HG03025 (cell line): ENCODE results near the gene ITGAX.
A peak's percentile ranks its signal among the peaks of the same experiment; 100 is the strongest.

Source experiments
- ATAC-seq: cut with Tn5 transposase; IDR thresholded peaks from one replicate; pipeline ENCODE4 v1.9.1; 2021; ENCODE audit warnings: mild to moderate bottlenecking, moderate library complexity; ENCODE audit not compliant: unreplicated experiment, low FRiP score

ITGAX gene

DNA sequence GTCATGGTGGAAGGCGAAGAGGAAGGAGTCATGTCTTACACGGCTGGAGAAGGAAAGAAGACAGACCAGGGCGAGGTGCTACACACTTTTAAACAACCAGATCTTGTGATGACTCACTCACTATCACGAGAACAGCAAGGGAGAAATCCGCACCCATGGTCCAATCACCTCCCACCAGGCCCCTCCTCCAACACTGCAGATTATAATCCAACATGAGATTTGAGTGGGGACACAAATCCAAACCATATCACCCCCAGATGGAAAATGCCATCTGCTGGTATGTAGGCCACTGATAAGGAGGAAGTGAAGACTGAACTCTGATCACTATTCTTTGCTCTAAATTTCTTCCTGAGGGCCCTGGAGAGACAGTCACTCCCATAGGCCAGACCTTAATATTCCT is 7.5 kb upstream of the ITGAX start:
- ATAC-seq: no peak

DNA sequence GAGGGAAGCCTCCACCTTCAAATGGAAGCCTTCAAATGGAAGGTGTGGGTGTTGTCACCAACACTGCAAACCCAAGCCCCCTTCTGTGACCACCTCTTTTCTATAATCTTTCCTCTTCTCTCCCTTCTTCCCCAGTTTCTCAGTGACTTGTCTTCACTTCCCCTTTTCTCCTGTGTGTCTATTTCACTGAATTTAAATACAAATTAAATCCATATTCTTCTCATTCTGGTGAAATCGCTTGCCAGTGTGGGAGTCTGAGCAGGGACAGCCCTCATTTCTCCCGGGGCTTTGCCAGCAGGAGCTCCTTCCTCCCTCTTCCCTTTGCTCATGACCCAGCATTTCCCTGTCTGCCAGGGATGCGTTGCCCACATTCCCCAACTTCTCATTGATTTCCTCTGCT is 6.4 kb upstream of the ITGAX start:
- ATAC-seq: no peak

DNA sequence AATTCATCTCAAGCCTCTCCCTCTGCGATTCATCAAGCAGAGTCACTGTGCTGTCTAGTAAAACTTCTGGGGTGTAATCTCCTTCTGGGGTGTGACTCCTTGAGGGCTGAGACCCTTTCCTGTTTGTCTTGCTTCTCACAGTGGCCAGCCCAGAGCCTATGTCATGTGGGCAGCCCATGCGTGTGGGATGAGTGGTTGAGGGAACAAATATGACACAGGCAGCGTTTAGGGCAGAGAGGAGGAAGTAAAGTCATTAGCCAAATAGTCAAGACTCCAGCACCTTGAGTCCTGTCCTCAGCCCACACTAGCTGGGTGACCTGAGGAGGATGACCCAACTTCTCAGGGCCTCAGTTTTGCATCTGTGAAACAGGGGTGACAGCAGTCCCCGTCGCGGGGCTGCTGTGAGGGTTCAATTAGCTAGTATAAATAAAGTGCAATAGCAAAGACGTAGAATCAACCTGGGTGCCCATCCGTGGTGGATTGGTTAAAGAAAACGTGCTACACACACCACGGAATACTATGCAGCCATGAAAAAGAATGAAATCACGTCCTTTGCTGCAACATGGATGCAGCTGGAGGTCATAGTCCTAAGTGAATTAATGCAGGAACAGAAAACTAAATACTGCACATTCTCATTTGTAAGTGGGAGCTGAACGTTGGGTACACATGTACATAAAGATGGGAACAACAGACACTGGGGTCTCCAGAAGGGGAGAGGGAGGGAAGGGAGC is 4.5 kb upstream of the ITGAX start:
- ATAC-seq: no peak

DNA sequence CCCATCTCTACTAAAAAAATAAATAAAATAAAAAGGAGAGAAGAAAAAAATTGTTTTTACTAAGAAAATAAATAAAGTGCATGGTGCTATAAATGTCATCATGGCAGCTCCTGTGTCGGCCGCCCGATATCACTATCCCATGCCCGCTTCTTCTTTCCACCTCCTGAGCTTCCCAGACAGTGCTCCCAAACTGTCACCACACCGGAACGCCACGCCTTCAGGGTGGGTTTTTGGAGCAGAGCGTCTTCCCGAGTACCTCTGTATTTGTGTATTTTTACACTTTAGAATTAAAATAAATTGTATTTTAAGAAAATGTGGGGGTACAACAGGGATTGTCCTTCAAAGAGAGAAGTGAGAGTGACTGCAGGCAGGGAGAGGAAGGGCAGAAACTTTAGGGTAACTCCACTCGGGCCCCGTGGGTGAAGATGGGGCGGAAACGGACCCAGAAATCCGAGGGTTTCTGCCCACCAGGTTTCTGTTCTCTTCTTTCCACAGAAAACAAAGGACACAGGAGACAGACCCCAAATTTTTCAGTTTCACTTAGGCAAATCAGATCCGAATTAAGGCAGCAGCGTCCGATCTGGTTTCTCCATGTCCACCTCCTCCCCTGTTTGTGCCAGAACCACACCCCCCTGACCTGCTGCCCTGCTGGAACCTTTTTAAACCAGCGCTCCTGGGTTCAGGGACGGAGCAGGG is 3.6 kb upstream of the ITGAX start:
- no peak for ATAC-seq

DNA sequence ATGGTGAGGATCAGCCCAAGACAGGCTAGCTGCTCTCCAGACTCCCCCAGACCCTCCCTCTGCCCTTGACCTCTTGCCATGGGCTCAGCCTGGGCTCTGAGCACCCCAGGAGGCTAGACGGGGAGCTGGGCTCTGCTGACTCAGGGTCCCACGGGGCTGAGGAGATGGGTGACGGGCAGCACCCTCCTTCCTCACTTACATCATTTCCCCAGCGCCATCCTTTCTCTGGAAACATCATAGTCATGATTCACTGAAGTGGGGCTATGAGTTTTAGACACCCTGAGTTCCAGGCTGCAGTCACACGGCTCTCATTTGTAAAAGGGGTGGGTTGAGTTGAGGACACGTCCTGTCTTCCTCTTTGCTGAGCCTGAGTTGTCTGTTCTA is 3.0 kb upstream of the ITGAX start:
- no peak for ATAC-seq

DNA sequence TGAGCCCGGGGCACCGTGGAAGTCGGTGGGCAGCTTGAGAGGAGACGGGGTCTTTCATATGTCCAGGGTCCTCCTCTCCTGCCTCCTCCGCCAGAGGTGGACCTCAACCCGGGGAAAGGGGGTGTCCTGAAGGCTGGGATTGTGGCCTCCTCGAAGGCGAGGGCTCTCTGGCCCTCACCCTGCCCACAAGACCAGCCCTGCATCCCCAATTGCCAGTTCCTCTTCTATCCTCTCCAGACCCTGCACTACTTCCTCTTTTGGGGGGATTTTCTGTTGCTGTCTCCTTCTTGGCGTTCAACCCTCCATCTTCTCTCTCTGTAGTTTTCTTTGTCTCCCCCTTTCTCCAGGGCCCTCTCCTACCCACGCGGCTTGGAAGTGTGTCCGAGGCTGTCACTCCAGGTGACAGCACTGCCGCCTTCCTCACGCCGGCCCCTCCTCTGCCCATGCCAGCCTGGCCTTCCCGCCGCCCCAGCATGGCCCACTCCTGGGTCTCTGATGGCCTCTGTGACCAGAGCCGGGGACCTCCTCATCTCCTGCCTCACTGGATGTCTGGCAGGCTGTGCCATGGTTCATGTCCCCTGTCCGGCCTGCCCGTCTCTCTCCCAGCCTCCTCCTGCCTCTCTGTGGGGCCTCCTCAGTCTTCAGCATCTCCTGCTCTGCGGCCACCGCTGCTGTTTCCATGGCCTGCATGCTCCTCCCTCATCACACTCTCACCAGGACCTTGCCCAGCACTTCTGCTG is 2.4 kb upstream of the ITGAX start:
- ATAC-seq: no peak

DNA sequence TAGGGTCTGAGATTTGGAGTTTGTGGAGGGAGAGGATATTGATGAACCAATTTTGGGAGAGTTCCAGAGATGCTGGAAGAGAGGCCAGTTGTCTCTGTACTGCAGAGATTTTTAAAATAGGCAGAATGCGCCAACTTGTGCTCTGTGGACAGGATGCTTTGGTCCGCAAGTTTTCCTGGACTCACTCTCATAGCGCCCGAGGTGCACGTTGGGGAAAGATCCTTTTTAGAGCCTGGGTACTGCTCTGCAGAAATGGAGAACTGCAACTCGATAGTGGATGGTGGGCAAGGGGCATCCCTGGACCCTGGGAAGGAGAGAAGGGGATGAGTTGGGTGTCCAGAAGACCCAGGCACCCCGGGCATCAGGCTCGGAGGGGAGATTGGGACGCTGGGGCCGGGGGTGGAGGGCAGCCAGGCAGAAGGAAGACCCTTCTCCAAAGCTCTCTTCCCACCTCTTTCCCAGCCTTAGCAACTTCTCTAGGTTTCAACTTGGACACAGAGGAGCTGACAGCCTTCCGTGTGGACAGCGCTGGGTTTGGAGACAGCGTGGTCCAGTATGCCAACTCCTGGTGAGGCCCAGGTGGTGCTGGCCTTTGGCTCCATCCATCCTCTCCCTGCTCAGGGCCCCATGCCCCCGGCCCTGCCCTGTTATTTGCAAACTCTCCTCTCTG is 590 bp downstream of the ITGAX start:
- no peak for ATAC-seq

DNA sequence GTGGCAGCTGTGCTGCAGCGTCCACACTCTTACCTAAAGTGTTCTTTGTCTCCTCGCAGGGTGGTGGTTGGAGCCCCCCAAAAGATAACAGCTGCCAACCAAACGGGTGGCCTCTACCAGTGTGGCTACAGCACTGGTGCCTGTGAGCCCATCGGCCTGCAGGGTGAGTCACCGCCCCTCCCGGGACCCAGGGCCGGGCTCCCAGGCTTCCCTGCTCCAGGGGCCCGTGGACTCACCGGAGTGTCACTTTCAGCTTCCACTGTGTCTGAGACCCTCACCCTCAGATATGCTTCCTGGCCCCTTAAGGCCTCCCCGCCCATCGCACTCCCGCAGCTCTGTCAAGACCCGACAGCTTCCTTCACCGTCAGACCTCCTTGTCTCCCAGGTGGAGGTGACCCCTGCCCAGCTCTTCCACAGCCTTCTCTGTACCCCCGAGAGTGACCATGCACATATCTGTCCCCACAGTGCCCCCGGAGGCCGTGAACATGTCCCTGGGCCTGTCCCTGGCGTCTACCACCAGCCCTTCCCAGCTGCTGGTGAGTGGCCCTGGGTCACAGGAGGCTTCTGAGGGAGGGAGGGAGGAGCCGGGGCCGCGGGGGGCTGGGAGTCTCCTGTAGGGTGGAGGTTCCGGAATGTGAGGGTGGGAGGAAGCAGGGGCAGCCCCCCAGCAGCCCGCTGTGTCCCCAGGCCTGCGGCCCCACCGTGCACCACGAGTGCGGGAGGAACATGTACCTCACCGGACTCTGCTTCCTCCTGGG is 1.8 kb downstream of the ITGAX start:
- ATAC-seq: no peak

DNA sequence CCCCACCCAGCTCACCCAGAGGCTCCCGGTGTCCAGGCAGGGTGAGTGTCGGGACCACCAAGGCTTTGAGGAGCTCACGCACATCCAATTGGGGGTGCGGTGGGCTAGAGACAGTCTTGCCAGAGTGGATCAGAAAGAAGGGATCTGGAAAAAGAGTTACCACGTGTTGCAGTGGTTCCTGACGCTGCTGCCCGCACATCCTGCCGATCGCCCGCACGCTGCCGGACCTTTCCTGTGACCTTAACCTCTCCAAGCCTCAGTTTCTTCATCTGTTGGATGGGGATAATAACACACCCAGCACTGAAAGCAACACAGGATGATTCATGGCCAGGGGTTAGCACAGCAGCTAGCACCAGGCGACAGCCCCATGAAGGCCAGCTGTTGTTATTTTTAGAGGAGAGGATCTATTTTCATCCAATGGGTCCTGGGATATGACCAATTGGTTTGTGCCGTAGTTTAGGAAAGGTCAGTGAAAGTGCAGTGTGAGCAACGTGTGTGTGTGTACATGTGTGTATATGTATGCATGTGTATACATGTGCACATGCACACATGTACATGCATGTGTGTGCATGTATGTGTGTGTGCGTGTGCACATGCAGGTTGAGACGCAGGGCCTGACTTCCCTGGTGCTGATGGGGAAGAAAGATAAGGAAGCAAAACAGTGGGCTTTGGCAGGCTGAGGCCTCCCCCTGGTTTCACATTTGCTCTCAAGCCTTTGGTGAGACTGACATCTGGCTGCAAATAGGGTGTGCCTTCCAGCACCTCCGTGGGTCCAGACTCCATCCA is 2.5 kb downstream of the ITGAX start:
- no peak for ATAC-seq

DNA sequence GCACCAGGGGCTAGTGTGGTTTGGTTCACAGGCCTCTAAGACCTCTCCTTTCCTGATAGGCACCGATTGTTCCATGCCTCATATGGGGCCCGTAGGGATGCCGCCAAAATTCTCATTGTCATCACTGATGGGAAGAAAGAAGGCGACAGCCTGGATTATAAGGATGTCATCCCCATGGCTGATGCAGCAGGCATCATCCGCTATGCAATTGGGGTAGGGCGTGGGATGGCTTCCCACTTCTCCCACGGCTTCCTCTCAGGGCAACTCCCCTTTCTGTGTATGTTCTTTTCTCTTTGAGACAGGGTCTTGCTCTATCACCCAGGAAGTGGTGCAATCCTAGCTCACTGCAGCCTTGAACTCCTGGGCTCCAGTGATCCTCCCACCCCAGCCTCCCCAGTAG is 5.3 kb downstream of the ITGAX start:
- no peak for ATAC-seq

DNA sequence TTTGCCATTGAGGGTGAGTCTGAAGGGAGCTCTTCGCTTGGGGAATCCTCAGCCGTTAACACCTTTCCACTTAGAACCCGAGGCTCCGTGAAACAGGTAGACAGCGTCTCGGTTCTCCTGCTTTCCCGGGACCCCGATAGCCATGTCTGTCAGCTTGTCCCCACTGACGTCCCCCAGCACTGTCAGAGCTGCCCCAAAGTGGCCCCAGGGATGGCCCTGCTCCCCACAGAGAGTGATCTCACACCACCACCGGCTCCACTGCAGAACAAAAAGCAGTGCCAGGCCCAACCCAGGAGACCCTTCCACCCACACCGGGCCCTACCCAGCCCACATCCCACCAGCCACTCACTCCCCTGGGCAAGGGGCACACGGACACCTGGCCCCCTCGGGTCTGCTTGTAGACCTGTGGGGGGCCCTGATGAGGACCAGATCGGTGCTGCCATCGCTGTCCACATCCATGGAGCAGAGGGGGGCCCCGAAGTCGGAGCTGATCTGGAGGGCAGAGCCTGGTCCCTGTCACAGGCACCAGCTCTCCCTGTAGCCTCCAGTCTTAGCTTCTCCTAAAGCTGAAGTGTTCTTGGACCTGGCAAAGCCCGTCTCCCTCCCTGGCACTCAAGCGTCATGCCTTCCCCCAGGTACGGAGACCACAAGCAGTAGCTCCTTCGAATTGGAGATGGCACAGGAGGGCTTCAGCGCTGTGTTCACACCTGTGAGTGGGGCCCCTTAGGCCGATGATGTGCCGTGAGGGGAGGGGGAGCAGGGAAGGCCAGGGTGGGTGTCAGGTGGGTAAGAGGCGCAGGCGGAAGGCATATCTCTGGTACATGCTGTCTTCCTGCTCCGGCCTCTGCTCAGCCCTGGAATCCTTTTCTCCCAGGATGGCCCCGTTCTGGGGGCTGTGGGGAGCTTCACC is 6.5 kb downstream of the ITGAX start:
- no peak for ATAC-seq

DNA sequence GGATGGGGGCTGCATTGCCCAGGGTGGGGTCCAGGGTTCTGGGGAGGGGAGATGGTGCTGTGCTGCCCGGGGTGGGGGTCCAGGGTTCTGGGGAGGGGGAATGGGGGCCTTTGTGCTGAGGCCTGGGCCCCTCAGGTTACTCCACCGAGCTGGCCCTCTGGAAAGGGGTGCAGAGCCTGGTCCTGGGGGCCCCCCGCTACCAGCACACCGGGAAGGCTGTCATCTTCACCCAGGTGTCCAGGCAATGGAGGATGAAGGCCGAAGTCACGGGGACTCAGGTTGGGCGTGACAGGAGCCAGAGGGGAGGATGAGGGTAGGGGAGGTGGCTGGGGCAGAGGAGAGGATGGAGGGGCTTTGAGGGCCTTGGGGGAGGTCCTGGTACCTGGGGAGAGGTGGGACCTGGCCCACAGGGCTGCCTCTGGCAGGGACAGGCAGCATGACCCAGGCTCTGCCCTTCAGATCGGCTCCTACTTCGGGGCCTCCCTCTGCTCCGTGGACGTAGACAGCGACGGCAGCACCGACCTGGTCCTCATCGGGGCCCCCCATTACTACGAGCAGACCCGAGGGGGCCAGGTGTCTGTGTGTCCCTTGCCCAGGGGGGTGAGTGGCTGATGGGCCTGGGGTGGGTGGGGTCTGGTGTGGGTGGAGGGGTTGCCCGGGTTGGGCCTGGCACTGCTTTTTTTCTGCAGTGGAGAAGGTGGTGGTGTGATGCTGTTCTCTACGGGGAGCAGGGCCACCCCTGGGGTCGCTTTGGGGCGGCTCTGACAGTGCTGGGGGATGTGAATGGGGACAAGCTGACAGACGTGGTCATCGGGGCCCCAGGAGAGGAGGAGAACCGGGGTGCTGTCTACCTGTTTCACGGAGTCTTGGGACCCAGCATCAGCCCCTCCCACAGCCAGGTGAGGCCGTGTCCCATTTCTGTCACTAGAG is 7.8 kb downstream of the ITGAX start:
- no peak for ATAC-seq

DNA sequence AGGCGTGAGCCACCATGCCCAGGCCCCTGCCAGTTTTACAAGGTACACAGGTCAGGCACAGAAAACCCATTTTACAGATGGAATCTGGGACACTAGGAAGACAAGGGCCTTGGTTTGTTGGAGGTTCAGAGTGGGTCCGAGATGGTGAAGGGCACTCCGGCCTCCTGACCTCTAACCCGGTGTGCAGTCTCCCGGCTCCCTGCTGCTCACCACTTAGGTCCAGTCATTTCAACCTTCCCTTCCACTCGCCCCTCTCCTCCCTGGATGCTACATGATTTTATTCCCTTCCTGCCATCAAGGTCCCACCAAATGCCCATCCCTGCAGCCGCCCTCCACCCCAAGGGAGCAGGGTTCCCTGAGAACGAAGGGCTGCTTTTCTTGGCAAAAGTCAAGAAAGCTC is 8.7 kb downstream of the ITGAX start:
- ATAC-seq: no peak

DNA sequence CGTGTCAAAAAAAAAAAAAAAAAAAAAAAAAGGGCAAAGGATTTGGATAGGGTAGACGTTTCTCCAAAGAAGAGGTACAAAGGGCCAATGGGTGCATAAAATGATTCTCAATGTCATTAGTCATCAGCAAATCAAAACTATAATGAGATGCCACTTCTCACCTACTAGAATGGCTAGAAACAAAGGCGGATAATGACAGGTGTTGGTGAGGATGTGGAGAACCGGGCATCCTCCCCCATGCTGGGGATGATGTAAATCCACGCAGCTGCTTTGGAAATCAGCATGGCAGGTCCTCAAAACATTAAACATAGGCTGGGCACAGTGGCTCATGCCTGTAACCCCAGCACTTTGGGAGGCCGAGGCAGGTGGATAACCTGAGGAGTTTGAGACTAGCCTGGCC is 9.4 kb downstream of the ITGAX start:
- no peak for ATAC-seq

DNA sequence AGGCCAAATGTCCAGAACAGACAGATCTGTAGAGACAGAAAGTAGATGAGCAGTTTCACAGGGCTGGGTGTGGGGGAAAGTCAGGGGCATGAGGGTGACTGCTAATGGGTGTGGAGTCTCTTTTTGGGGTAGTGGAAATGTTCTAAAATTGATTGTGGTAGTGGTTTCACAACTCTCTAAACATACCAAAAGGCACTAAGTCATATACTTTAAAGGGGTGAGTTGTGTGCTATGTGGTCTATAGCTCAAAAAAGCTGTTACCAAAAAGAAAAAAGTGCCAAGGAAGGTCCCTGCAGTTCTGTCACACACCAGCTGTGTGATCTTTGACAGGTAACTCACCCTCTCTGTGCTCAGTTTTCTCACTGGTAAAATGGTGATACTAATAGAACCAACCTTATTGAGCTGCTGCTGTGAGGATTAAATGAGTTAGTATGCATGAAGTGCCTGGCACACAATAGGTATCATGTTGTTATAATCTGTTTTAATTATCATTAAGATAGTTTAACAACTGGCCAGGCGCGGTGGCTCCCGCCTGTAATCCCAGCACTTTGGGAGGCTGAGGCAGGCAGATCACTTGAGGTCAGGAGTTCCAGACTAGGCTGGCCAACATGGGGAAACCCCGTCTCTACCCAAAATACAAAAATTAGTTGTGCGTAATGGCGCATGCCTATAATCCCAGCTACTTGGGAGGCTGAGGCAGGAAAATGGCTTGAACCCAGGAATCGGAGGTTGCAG is 10.3 kb downstream of the ITGAX start:
- ATAC-seq: peak; percentile 61

DNA sequence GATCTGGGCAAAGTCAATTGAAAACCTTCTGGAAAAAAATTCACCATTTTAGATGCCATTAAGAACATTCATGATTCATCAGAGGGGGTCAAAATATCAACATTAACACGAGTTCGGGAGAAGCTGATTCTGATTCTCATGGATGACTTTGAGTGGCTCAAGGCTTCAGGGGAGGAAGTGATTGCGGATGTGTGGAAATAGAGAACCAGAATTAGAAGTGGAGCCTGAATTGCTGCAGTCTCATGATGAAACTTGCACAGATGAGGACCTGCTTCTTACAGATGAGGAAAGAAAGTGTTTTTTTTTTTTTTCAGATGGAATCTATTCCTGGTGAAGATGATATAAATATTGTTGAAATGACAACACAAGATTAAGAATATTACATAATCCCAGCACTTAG is 12.9 kb downstream of the ITGAX start:
- no peak for ATAC-seq

DNA sequence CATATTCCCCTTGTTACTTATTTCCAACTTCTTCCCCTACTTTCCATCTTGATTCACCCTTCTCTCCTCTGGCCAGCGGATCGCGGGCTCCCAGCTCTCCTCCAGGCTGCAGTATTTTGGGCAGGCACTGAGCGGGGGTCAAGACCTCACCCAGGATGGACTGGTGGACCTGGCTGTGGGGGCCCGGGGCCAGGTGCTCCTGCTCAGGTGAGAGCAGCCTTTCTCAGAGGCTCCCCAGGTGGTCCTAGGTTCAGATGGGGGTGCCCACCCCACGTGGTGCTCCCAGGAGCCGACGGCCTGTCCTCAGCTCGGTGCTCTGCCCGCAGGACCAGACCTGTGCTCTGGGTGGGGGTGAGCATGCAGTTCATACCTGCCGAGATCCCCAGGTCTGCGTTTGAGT is 16.0 kb downstream of the ITGAX start:
- ATAC-seq: no peak
